Skin of body (tissue), 2 donors: Measurements from ENCODE around the gene NRROS. TPM values are rescaled to one million over a fixed set of nuclear protein-coding genes. Genes with fewer than 3 reads are reported as not detected.

ENCODE experiments used
- DNase-seq: peaks from one replicate; lab custom pipeline; 2025; lab: John Stamatoyannopoulos, UW
- total RNA-seq: library from RNA; depleted of rRNA; stranded (reverse); fragments of >200 nt; gene quantifications from one replicate; pipeline ENCODE4 v1.2.3, GENCODE V29; 2014

Gene NRROS
- total RNA-seq, 1 donor from 2014 or later: 3.9 TPM

- no peak for DNase-seq
Observed at GRCh38 chr3:196646666-196647216, 7.2 kb downstream of the NRROS start.

GRCh38 chr3:196650740-196651311 is 11.3 kb downstream of the NRROS start:
- no peak for DNase-seq

GRCh38 chr3:196651819-196652218 is 12.3 kb downstream of the NRROS start:
- no peak for DNase-seq

- no peak for DNase-seq
Observed at GRCh38 chr3:196652961-196653795, 13.7 kb downstream of the NRROS start.

GRCh38 chr3:196654006-196654734 is 14.7 kb downstream of the NRROS start:
- no peak for DNase-seq

- no peak for DNase-seq
Observed at GRCh38 chr3:196654735-196655090, 15.2 kb downstream of the NRROS start.

GRCh38 chr3:196655496-196655895 is 16.0 kb downstream of the NRROS start:
- no peak for DNase-seq

- no peak for DNase-seq
Observed at GRCh38 chr3:196656213-196656612, 16.7 kb downstream of the NRROS start.

- DNase-seq: no peak
Observed at GRCh38 chr3:196659901-196660351, 20.4 kb downstream of the NRROS start.

- no peak for DNase-seq
Observed at GRCh38 chr3:196660381-196661166, 21.1 kb downstream of the NRROS start.

- no peak for DNase-seq
Observed at GRCh38 chr3:196661400-196661799, 21.9 kb downstream of the NRROS start.

GRCh38 chr3:196662033-196662432 is 22.5 kb downstream of the NRROS start:
- no peak for DNase-seq

- no peak for DNase-seq
Observed at GRCh38 chr3:196662711-196663571, 23.4 kb downstream of the NRROS start.

GRCh38 chr3:196666001-196666867 is 26.7 kb downstream of the NRROS start:
- DNase-seq: no peak

GRCh38 chr3:196667056-196667825 is 27.7 kb downstream of the NRROS start:
- no peak for DNase-seq

- no peak for DNase-seq
Observed at GRCh38 chr3:196670339-196670738, 30.8 kb downstream of the NRROS start.

GRCh38 chr3:196673632-196674031 is 34.1 kb downstream of the NRROS start:
- no peak for DNase-seq

GRCh38 chr3:196677353-196677752 is 37.9 kb downstream of the NRROS start:
- no peak for DNase-seq

GRCh38 chr3:196677931-196678330 is 38.4 kb downstream of the NRROS start:
- DNase-seq: no peak
